HL-60/S4 treated with phorbol 12-myristate 13-acetate at 8.2 ng/mL for 4 days and 3 days (cell line): ENCODE results near the gene CD58.

Source experiments
- in situ Hi-C: fragments of 300-500 bp; cut with MboI; formaldehyde crosslinking; loops from 2 replicates; pipeline ENCODE4 v1.15.0; 2022; ENCODE audit warnings: low sequenced_read_pairs

The CD58 gene

DNA sequence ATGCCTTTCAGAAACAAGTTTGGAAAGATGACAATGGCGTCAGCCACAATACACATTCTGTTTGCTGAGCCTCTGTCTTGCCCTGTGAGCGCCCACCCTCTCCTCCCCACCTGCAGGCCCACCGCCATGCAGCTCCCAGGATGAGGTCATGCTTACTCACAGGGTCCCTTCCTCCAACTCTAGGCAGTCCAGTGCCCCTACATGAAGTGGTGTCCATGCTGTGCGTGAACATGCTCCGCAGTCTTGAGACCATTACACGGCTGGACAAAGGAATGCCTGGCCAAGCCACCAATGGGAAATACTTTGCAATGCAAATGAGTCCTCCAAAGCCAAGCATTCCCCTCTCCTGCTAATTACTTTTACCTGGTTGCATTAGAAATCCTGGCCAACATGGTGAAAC, 92.2 kb downstream of the CD58 start:
- in situ Hi-C loops = loop anchor here (25.0 kb wide), 1 partner anchor 91 kb away; no protein-coding TSS in a partner anchor

- in situ Hi-C loops = loop anchor here (25.0 kb wide), 1 partner anchor 90 kb away; no protein-coding TSS in a partner anchor
These were observed 93.4 kb downstream of the CD58 start for GRCh38 chr1:116477429-116477828.

GRCh38 chr1:116476321-116476720, 94.5 kb downstream of the CD58 start:
- in situ Hi-C loops = loop anchor here (25.0 kb wide), 1 partner anchor 89 kb away; no protein-coding TSS in a partner anchor

DNA sequence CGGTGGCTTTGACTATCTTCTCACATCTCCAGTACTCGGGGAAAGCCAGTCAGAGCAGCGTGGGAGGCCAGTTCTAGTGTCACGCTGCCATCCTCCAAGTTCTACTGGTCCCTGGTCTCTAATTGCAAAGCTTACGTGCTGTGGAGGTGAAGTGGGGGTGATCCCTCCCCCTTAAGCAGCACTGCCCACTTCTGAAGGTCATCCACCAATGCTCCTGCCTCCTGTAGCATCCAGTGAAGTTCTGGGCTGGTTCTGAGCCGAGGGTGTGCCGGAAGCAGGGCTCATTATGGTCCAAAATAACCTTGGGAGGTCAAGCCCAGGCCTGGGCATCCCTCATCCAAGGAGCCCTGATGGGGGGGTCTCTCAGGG, 95.0 kb downstream of the CD58 start:
- in situ Hi-C loops = loop anchor here (25.0 kb wide), 1 partner anchor 89 kb away; no protein-coding TSS in a partner anchor

DNA sequence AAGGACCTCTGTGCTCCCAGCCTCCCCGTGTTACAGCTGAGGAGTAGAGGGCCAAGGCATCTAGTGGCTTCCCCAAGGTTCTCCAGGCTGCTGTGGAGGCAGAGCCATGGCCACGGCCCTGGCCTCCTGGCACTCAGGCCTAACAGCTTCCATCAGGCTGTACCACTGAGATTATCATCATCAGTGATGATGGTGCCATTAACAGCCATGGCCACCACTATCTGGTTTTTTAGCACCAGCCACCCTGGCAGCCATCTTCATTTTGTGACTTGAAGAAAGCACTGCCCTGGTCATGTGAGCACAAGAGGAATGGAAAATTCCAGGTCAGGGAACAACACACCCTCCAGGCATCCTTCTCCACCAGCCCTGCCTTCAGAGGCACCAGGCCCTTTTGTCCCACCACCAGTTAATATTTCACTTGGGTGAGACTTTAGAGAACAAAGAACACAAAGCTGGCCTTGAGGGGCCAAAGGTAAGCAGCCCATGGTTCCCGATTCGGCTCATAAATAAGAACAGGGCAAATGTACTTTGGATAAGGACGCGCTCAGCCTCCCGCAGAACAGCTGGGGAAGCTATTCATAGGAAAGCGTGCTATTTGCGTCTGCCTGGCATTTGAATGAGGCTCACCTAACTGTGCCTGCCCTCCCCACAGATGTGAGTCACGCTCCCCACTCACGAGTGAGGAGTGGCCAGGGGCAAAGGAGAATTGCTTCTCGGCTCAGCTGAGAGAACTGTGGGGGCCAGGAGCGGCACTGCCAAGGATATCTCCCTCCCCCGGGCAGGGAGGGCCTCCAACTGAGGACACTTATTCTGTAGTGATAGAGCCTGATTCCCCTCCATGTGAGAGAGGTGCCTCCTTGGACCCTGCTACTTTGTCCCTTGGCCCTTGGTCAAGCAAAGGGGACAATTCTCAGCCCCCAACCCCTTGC, 95.6 kb downstream of the CD58 start:
- in situ Hi-C loops = loop anchor here (25.0 kb wide), 1 partner anchor 88 kb away; no protein-coding TSS in a partner anchor

- in situ Hi-C loops = no loop called here
These were observed 98.3 kb downstream of the CD58 start for GRCh38 chr1:116472431-116472961.

DNA sequence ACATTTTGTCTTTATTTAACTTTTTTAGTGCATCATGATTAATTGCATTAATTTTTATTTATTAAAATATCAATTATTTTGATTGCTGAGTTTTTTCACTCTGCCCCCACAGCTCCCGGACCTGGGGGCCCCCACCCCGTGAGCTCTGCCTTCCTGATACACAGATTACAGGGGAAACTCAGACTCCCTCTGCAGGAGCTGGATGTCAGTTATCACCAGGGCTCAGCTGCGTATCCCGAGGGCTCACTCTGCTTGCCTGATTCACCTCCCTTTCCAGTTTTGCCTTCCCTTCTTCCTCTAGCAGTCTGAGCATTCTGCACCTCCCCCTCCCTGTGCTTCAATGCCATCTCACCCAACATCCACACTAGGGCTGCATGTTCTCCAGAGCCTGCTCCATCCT, 99.6 kb downstream of the CD58 start:
- in situ Hi-C loops = no loop called here

GRCh38 chr1:116470671-116471070, 100.2 kb downstream of the CD58 start:
- in situ Hi-C loops = no loop called here

DNA sequence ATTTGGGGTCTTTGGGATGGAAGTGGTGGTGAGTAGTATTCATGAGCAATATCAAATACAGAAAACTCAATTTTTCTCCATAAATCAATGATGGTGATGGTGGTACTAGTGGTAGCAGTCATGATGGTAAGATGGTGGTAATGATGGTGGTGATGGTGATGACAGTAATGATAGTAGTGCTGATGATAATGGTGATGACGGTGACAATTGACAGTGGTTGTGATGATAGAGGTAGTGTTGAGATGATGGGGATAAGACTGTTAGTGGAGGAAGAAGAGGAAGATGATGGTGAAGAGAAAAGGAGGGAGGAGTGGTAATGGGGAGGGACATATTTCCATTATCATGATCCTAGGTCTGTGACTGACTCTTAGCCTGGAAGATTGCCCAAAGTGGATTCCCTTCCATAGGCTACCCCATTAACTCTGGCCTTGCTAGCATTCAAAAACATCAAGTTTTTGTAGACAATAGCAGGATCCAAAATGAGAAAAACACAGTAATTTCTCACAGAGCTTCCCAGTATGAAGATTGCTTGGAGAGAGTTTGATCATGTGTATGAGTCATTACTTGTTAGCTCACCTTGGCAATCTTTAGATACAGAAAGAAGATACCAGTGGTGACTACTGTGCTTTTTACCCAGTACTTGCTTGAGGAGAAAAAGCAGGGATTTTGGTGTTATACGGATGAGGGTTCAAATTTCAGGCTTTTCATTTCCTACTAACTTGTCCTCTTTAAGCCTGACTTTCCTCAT, 103.8 kb downstream of the CD58 start:
- in situ Hi-C loops = no loop called here

- in situ Hi-C loops = no loop called here
These were observed 104.8 kb downstream of the CD58 start for GRCh38 chr1:116465845-116466685.

- in situ Hi-C loops = no loop called here
These were observed 105.4 kb downstream of the CD58 start for GRCh38 chr1:116465477-116465844.
